T follicular helper cell (primary cell): ENCODE results near the gene TATDN2.

Experiments
- DNase-seq: peaks from one replicate; pipeline ENCODE4 v3.0.0-alpha.2; 2020; ENCODE audit warnings: low read depth

TATDN2 gene

DNA sequence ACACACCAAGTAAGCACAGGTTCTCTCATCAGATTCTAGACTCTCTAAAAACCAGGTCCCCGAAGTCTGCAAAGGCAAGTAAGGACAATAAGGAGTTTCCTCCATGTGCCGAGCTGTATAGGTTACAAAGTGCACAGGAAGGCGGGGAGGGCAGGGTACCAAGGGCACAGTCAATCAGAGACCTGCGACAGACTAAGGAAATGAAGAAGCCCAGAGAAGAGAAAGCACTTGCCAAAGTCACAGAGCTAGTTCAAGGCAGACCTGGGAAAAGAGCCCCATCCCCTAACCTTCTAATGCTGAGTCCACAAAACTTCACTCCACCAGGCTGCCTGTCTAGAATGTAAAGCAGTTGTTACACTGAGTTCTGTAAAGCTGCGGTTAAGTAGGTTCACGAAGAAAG is 71.0 kb downstream of the TATDN2 start:
- no peak for DNase-seq

DNA sequence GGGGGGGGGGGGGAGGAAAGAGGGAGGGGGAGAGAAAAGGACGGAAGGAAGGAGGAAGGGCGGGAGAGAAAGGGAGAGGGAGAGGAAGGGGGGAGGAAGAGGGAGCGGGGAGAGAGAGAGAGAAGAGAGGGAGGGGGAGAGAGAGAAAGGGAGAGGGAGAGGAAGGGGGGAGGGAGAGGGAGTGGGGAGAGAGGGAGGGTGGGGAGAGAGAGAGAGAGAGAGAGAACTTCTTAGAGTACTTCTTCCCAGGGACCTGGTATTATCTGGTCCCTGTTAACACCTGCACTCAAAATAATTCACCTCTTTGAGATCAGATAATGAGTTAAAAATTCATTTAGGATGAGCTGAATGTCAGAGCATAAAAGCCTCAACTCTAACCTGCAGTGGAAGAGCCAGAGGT is 71.5 kb downstream of the TATDN2 start:
- no peak for DNase-seq

DNA sequence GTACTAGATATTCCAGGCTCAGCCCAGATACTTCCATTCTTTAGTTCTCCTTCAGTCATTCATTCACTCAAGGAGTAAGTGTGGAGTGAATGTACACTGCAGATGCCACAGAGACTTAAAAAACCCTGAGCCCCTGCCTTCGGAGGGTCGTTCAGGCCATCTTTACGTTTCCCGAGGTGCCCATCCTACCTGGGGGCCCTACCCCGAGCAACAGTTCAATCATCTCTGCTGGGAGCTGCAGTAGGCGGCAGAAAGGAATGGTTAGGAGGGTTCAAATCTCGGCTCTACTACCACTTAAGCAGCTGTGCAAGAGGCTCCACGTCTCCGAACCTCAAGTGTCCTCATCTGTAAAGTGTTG is 72.0 kb downstream of the TATDN2 start:
- DNase-seq: no peak

DNA sequence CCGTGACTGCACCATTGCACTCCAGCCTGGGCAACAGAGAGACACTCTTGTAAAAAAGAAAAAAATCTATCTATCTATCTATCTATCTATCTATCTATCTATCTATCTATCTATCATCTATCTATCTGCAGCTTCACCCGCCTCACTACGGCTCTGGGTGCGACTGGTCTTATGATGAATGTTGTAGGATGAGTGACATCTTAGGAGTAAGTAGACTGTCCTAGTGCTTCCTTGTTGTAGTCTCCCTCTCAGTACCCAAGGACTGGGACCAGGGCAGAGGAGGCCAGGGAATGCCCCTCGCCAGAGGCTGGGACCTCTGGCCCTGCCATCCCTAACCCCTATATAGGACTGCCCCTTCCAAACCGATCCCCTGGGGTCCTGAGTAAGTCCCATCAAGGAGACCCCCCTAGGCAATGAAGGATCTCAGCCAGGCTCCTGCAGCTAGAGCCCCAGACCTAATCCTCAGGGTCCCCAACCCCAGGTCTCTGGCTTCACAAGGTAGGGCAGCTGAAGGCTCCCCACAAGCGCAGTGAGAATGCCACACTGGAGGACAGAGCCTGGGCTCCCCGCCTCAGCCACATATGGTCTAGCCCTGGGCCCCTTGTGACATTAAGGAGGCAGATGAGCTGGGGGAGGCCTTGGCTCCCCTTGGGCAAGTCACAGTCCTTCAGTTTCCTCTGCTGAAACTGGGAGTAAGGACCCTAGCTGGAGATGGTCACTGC is 73.5 kb downstream of the TATDN2 start:
- no peak for DNase-seq

DNA sequence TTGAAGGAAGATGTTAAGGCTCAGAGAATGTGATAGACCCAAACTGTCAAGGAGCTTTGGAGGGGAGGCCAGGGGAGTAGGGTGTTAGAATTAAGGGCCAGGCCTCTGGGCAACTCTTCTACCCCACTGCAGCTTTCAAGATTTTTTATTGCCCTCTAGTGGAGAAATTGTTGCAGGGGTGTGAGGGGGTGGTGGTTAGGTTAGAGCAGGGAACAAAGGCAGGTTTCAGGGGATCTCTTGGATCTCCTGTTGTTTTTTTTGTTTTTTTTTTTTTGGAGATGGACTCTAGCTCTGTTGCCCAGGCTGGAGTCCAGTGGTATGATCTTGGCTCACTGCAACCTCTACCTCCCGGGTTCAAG is 74.1 kb downstream of the TATDN2 start:
- DNase-seq: no peak

DNA sequence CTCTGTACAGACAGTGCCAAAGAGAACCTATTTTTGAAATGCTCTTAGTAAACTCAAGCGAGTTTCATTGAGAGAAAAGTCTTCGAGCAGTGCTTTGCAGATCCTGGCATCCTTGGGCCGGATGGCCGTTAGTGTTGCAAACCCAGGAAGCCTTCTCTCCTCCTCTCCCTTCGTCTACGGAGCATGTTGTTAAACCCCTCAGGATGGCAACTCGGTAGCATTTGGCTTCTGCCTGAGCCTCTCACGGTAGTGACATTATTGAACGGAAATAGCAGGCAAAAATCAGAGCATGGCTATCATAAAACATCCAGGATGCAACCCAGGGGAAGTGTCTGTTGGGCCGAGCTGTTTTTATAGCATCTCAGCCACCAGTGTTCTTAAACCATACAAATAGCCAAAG is 79.3 kb downstream of the TATDN2 start:
- no peak for DNase-seq

DNA sequence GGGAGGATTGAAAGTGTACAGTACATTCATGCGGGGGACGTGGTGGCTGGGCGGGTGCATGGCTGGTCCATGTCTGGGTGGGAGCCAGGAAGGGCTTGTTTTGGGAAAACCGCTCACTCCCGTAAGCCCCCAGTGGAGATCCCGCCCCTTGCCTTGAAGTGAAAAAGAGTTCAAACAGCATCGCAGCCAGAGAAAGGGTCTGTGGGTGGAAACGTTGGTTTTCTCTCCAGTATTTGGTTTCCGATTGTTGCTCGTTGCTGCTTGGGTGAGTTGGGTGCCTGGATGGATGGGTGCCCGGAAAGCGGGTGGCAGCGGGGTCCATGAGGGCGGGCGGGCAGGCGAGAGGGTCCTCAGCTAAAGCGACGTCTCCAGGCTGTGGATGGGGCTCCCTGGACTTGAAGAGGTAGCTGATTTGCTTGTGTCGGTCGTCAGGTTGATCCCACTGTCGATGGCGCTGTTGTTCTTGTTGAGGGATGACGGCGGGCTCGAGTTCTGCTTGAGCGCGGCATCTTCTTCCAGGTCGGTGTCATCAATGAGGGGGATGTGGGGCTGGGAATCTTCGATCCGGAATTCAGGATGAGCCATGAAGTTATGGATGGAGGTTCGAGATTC is 80.3 kb downstream of the TATDN2 start:
- DNase-seq: no peak

DNA sequence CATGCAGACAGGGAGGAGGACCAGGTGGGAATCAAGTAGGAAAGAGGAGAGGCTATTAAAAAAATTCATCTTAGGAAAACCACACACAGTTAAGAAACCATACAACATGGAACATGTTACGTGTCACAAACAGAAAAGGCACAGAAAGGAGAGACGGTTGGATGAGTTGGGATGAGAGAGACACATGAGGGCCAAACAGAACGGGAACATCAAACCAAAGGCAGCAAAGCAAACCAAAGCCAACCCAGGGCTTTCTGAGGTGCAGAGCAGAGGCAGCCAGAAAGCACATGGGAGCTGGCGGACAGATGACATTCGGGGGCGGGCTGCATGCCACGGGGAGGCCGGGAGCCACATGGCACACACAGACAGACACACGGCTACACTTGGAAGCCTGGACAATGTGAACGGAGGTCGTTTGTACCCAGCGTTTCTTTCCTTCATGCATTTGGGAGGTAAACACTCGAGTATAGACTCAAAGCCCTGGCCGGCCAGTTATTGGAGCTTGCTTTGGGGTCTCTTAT is 81.3 kb downstream of the TATDN2 start:
- no peak for DNase-seq

DNA sequence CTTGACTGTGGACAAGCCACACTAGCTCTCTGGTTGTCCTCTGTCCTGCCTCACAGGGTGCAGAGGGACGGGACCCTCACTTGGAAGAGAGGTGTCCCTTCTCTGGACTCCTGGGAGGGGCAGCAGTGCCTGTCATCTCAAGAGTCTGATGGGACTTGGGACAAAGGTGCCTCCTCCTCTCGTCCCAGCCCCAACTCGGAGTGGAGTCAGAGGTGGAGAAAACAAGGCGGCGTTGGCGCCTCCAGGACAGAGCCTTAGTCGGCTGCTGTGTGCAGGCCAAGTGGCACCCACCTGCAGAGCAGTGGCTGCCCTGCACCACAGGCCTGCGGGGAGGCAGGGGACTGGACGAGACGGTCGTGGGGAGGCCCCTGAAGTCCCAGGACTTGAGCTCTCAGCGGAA is 82.1 kb downstream of the TATDN2 start:
- DNase-seq: no peak
